Stimulated activated CD8-positive, alpha-beta memory T cell treated with anti-CD3 and anti-CD28 coated beads, Interleukin-15, amount 100 ng/mL, for 48 hours (primary cell): ENCODE data around the gene BLTP2.
A peak's percentile ranks its signal among the peaks of the same experiment; 100 is the strongest.
"Not testable (repeated sequence)": the region's sequence is repeated elsewhere in the genome, so short reads cannot be mapped to it uniquely, and the experiment has no call there.

Experiments
- DNase-seq, 2 donors: peaks; one replicate each; pipeline ENCODE4 v3.0.0-alpha.2; 2020; ENCODE audit warnings: low read depth in 2 of 2

Gene BLTP2

GRCh38 chr17:28646039-28646754 lies 1.2 kb upstream of the BLTP2 start:
- no peak for DNase-seq

- no peak for DNase-seq
These were observed 600 bp upstream of the BLTP2 start for GRCh38 chr17:28645576-28645939.

- no peak for DNase-seq
These were observed 773 bp downstream of the BLTP2 start for GRCh38 chr17:28643983-28644786.

GRCh38 chr17:28641579-28641978 lies 3.4 kb downstream of the BLTP2 start:
- no peak for DNase-seq

DNA sequence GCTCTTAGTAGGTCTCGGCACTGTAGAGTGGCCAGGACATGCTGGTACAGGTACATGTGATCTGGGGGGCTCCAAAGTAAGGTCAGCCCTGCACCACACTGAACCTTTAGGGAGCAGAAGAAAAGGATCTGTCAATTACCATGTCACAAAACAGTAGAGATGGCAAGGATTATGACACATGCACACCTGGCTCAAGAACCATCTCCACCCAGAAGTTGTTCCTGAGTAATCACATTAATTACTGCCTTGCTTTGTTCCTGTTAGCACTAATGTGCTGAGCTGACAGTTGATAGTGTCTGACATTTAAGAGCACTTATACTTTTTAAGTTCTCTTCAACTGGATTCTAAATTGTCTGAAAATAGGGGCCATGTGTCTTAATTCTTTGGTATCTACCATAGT lies 9.5 kb downstream of the BLTP2 start:
- DNase-seq = no peak

DNA sequence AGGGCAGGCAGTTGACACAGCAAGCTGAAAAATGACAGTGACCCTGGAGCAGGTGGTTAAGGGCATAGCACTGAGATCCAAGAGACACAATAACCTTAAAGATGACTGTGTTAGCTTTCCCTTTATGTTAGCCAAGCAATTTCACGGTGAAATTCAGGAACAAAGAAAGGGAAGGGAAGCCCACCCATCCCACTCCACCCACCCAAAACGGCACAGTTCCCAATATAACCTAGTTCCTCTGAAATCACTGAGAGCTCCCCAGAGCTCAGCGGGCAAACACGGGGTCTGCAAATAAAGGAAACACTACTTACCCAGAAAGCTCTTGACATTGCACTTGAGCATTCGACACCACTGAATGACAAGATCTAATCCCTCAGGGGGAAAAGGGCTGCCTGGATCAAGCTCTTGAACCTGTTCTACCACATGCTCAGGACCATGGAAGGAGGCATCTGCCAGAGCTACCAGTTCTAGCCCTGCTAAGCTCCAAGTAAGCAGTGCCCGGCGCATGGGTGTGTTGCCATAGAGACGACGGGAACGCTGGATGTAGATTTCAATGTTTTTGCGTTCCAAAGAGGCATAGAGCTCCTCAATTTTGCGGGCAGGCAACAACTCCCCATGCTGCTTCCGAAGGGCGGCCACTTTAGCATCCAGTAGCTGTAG lies 10.6 kb downstream of the BLTP2 start:
- no peak for DNase-seq

DNA sequence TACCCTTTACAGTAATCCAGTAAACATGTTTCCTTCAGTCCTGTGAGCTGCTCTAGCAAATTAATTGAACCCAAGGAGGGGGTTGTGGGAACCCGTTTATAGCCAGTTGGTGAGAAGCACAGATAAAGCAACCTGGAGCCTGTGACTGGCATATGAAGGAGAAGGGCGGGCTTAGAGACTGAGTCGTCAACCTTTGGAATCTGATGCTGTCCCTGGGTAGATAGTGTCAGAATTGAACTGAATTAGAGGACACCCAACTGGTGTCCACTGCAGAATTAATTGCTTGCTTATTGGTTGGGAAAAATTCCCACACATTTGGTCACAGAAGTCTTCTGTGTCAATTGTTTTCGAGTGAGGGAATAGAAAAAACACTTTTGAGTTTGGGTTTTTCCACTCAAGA lies 18.1 kb downstream of the BLTP2 start:
- DNase-seq = no peak

DNA sequence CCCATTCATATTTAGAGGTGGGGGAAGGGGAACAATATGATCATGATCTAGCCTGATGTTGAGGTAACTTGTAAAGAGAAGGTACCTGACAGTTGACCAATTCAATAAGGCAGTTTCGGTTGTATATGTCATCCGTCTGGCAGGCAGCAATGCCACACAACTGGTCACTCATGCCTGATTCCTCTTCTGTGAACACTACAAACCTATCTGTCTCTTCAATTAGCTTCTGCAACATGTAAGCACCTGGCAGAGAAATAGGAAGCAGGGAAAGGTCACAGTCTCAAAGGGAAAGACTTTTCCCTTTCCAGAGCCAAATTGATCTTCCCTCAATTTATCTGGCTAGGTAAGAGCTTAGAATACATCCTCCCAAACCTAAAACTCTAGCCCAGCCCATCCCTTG lies 20.8 kb downstream of the BLTP2 start:
- DNase-seq = no peak

DNA sequence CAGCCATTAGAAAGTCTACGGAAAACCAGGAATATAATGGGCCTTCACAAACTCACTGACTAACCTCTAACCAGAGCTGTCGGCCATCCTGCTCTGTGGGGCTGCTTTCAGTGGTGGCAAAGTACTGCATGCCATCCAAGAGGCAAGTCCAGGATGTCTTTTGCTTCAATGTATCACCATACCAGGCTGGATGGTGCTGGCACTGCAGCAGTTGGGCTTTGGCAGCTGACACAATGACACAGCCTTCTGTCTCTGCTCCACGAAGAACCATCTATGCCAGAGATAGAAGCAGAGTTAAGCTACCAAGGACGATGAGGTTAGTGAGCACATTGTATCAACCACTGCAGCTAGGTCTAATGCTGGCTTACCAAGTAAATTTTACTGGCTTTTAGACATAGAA lies 21.3 kb downstream of the BLTP2 start:
- DNase-seq = no peak

DNA sequence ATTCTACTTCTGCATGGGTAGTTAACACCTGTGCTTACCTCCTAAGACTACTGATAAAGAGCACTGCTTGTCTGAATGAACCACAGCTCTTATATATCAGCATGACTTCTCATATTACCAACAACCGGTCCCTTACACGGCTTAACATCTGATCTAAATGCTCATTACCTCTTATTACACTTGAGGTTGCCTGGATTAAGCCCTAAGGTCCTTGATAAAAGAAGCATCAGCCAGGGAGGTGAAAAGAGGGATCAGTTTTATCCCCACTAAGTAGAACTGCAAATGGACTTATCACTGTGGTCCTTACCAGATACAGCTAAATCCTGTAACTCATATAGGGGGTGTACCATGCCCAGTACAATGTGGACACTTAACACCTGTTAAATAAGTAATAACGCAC lies 22.8 kb downstream of the BLTP2 start:
- no peak for DNase-seq

DNA sequence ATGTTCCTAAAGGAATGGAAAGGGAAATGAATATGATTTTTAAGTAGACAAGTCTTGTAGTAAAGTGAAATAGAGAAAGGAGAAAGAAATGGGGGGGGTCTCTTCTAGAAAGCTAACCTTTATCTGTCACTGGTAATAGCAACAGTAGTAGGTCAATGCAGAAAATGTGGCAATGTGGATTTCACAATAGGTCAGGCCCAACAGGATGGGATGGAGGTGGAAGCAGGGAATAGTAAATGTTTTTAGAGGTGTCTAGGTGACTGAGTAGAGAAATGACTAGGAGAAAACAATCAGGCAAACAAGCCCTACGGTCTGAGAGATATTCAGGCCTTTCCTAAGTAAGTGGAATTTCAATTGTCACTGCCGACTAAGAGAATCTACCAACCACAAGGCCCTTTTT lies 24.9 kb downstream of the BLTP2 start:
- DNase-seq = no peak

- DNase-seq = no peak
These were observed 26.5 kb downstream of the BLTP2 start for GRCh38 chr17:28618464-28618863.

DNA sequence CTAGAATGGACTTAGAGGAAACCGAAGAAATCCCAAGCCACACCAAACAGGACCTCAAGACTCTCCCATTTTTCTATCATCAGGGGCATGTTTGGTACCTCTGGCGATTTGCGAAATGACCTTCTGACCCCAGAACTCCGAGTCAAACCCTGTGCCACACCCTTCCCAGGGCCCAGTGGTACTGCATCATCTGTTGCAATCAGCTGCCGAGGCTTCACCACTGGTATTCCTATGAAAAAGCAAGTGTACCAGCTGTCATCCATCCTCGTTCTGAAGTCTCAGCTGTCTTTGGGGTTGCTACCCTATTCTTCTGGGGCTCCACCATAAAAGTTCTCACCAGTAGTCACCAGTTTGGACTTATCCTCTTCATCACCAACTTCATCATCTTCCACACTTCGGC lies 28.7 kb downstream of the BLTP2 start:
- DNase-seq = no peak

DNA sequence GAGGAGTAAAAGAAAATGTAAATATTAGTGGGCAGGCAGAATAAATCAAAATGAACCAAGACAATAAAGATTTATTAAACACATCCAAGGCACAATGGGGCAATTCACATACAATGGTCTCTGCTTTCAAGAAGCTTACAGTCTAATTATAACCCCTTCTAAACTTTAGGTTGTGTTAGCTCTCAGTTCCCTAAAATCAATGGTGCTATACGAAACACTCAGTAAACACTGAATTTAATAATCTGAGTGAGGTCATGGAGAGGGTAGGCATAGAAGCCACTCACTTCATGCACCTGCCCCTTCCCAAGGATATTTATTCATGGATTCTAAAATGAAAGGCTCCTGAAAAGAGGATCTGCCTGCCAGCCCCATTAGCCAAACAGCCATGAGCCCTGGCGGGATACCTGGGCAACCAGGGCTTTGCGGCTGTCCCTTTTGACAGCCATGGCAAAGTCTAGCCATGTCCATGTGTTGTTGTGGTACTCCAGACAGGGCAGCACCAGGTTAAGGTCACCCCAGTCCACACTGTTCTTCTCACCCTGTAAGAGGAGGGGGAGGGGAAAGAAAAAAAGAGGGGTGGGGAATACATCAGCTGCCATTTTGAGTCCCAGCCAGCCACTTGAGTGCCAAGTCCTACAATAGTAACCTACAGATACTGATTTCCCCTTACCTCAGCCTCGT lies 29.6 kb downstream of the BLTP2 start:
- no peak for DNase-seq

GRCh38 chr17:28613931-28614381 lies 31.0 kb downstream of the BLTP2 start, which contains the start of gene RSKR:
RSKR (minus strand) TSS chr17:28614185; CDS start chr17:28614161, 24 bp downstream.
- no peak for DNase-seq

GRCh38 chr17:28612936-28613872 lies 31.8 kb downstream of the BLTP2 start:
- peak in 1 of 2 donors; percentile 2 for DNase-seq

- DNase-seq = no peak
These were observed 32.4 kb downstream of the BLTP2 start for GRCh38 chr17:28612531-28612930.

DNA sequence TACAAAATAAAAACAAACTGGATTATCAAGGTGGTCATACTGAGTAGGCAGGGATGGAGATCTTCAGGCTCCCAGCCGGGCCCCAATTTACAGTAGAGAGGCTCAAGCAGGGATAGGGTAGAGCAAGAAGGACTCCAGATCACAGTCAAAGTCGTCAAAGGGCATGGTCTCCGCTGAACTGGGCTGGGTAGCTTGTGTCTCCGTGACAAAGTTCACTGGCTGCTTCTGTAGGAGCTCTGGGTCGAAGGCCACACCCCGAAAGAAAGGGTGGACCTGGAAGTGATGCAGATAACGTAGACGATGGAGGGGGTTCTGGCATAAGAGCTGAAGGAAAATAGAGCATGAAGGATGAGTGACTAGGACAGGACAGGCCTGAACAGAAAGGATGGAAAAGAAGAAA lies 34.6 kb downstream of the BLTP2 start:
- no peak for DNase-seq

DNA sequence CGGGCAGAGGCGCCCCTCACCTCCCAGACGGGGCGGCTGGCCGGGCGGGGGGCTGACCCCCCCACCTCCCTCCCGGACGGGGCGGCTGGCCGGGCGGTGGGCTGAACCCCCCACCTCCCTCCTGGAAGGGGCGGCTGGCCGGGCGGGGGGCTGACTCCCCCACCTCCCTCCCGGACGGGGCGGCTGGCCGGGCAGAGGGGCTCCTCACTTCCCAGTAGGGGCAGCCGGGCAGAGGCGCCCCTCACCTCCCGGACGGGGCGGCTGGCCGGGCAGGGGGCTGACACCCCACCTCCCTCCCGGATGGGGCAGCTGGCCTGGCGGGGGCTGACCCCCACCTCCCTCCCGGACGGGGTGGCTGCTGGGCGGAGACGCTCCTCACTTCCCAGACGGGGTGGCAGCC lies 40.9 kb downstream of the BLTP2 start:
- DNase-seq = not testable (repeated sequence)

GRCh38 chr17:28599311-28600184 lies 45.4 kb downstream of the BLTP2 start:
- peak; percentile 47 to 57 for DNase-seq
